Esophagus (tissue), 2 donors: ENCODE data around the gene GNG14. TPM values are rescaled to one million over a fixed set of nuclear protein-coding genes. Genes with fewer than 3 reads are reported as not detected.

Experiments
- H3K27ac ChIP-seq, 2 donors: one replicate each; pipeline ENCODE4 v1.5.1; 2013; ENCODE audit warnings: low read depth in 2 of 2, mild to moderate bottlenecking in 2 of 2, inconsistent platforms in 1 of 2, low read length in 1 of 2, moderate library complexity in 1 of 2
- H3K27me3 ChIP-seq, 2 donors: one replicate each; pipeline ENCODE4 v1.6.1; 2013; ENCODE audit warnings: low read length in 2 of 2, control low read depth in 1 of 2, mild to moderate bottlenecking in 1 of 2; ENCODE audit not compliant: insufficient read depth in 2 of 2, control insufficient read depth in 1 of 2
- H3K36me3 ChIP-seq, 2 donors: one replicate each; pipeline ENCODE4 v1.6.1; 2013; ENCODE audit warnings: low read length in 1 of 2; ENCODE audit not compliant: control insufficient read depth in 2 of 2, insufficient read depth in 2 of 2
- H3K4me1 ChIP-seq, 2 donors: one replicate each; pipeline ENCODE4 v1.6.1; 2013; ENCODE audit warnings: low read length in 1 of 2; ENCODE audit not compliant: control insufficient read depth in 2 of 2, insufficient read depth in 2 of 2
- H3K4me3 ChIP-seq, 2 donors: one replicate each; pipeline ENCODE4 v1.5.1; 2013; ENCODE audit warnings: low read length in 2 of 2, mild to moderate bottlenecking in 2 of 2, low read depth in 1 of 2, moderate library complexity in 1 of 2
- H3K9me3 ChIP-seq, 2 donors: one replicate each; pipeline ENCODE4 v1.6.1; 2013; ENCODE audit warnings: mild to moderate bottlenecking in 2 of 2, low read depth in 1 of 2, low read length in 1 of 2, moderate library complexity in 1 of 2; ENCODE audit not compliant: control insufficient read depth in 2 of 2, insufficient read depth in 1 of 2
- WGBS, 2 donors: extraction: QIAGEN DNeasy Blood & Tissue Kit; methylation state at CpG; one replicate each; pipeline ENCODE4 v1.1.7; 2013; 5-methylcytosine and 5-hydroxymethylcytosine counted together
- polyA plus RNA-seq, 2 donors: library from polyadenylated mRNA; stranded (reverse); fragments of 200-250 nt; gene quantifications; one replicate each; pipeline ENCODE4 v1.2.3, GENCODE V29; 2013
- donor health status: healthy with polysubstance abuse.
- donor health status: Bipolar disorder and iron deficiency.

GNG14 gene
- polyA plus RNA-seq, 2 donors = not detected

DNA sequence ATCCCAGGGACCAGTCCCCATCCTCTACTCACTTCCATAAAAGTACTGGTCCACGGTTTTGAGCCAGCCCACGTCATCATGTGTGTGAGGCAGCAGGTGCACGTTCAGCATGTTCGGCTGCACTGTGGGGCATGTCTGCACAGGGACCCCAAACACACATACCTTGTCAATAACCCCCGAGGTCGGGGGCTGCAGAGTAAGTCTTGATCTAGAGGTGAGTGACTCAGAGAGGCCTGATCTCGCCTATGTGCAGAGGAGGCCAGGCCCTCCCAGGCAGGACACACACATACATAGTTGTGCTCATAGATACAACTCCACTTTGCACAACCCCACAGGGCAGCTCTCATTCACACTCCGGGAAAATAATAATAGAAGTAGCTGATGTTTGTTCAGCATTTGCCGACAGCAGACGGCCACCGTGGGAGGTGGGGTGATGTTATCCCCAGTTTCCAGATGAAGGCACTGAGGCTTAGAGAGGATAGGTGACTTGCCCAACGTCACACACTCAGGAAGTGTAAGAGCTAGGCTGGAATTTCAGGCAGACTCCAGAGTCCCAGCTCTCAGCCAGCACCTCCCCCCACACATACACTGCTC, 22.0 kb upstream of the GNG14 start:
- Histone ChIP-seq H3K27ac (peak overlapping the region in 1 of 2 donors; percentile 74), H3K36me3 (peaks cover 0 to 22% of the 10 kb centered on the region in 2 donors), H3K4me1 (peaks cover 21 to 25% of the 10 kb centered on the region in 2 donors), H3K9me3 (no peaks in the 10 kb centered on the region), H3K27me3 (no peaks in the 10 kb centered on the region), H3K4me3 (peak overlapping the region; percentile 88 to 92)
- WGBS, 2 donors = 33 to 37% methylated on average over 12 of the region's 12 CpGs

GRCh38 chr19:12666265-12667048, 21.3 kb upstream of the GNG14 start, which contains the start of the genes MAN2B1 and WDR83:
Gene MAN2B1 (minus strand): TSS chr19:12666742. CDS start chr19:12666701, 41 bp downstream.
Gene WDR83 (plus strand): TSS chr19:12666807. CDS start chr19:12669791, 2,984 bp downstream.
- WGBS, 2 donors = 1 to 2% methylated on average over 43 to 46 of the region's 46 CpGs
- H3K4me3 ChIP-seq = peak within 1 kb of the TSS; percentile 88 to 92
- H3K4me1 ChIP-seq = peaks cover 21 to 25% of the 10 kb centered on the region in 2 donors
- no peaks in the 10 kb centered on the region for H3K27me3 ChIP-seq
- H3K27ac ChIP-seq = peak within 1 kb of the TSS; percentile 67 to 74
- H3K9me3 ChIP-seq = no peaks in the 10 kb centered on the region
- H3K36me3 ChIP-seq = peaks cover 0 to 17% of the 10 kb centered on the region in 2 donors

DNA sequence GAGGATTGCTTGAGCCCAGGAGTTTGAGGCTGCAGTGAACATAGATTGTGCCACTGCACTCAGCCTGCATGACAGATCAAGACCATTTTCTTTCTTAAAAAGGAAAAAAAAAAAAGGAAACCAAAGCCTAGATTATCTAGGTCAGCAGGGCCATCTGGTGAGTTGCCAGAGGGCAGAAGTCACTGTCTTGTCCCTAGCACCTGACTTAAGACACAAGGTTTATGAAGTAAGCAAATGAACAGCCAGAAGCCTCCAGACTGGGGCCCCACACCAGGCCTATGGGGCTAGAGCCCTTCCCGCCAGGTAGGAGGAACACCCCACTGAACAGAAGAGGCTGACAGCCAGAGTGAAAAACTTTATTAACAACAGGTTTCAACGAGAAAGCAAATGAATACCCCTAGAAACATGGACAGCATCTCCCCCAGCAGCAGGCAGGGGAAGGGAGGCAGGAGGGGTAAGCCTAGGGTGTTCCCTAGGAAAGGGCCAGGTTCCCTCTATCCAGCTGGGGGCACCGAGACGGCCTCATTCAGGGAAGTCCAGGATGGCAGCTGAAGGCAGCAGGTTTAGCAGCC, 20.0 kb upstream of the GNG14 start:
- Histone ChIP-seq H3K9me3 (no peaks in the 10 kb centered on the region), H3K4me3 (no peak overlapping the region), H3K27ac (peak overlapping the region in 1 of 2 donors; percentile 36), H3K27me3 (no peaks in the 10 kb centered on the region), H3K4me1 (peaks cover 21 to 25% of the 10 kb centered on the region in 2 donors), H3K36me3 (peaks cover 0 to 19% of the 10 kb centered on the region in 2 donors)
- 74 to 85% methylated on average over 4 of the region's 4 CpGs for WGBS, 2 donors

DNA sequence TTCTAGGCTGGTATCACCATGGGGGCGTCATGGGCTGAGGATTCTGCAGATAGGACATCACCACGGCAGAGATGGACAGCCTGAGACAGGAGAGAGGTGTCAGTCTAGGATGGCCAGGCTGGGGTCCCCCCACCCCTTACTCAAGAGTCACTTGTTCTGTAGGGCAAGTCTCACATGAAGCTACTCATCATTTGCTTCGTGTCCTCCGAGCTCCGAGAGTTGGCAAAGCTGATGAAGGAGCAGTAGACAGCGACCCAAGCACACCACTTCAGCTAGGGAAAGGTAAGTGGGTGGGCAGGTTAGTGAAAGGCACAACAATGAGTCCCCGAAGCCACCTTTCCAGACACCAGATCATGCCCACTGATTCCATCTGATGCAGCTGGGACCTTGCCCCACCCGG, 19.5 kb upstream of the GNG14 start:
- H3K4me3 ChIP-seq = peak overlapping the region; percentile 75 to 90
- H3K36me3 ChIP-seq = peaks cover 0 to 19% of the 10 kb centered on the region in 2 donors
- peaks cover 21 to 25% of the 10 kb centered on the region in 2 donors for H3K4me1 ChIP-seq
- H3K27ac ChIP-seq = peak overlapping the region in 1 of 2 donors; percentile 96
- no peaks in the 10 kb centered on the region for H3K27me3 ChIP-seq
- WGBS, 2 donors = 62 to 67% methylated on average over 8 of the region's 8 CpGs
- no peaks in the 10 kb centered on the region for H3K9me3 ChIP-seq

DNA sequence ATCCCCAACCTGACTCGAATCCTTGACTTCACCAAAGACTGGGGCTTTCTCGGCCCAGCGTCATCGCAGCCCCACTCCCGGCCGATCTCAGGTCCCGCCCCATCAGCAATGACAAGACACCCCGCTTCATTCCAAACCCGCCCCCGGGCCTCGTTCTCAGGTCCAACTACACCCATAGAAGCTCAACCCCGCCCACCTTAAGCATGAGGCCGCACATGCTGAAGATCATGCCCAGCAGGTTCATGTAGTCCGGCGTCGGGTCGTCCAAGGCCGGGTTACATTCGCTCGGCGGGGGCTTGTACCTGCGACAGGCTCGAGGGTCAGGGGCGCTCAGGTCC, 18.9 kb upstream of the GNG14 start:
- H3K27me3 ChIP-seq = no peaks in the 10 kb centered on the region
- peak overlapping the region; percentile 75 to 90 for H3K4me3 ChIP-seq
- WGBS, 2 donors = 0 to 1% methylated on average over 24 of the region's 24 CpGs
- peaks cover 0 to 17% of the 10 kb centered on the region in 2 donors for H3K36me3 ChIP-seq
- peaks cover 21 to 25% of the 10 kb centered on the region in 2 donors for H3K4me1 ChIP-seq
- no peaks in the 10 kb centered on the region for H3K9me3 ChIP-seq
- H3K27ac ChIP-seq = peak overlapping the region; percentile 95 to 96

- H3K4me1 ChIP-seq = peaks cover 21 to 25% of the 10 kb centered on the region in 2 donors
- no peaks in the 10 kb centered on the region for H3K9me3 ChIP-seq
- WGBS, 2 donors = 0% methylated on average over 64 of the region's 64 CpGs
- no peaks in the 10 kb centered on the region for H3K27me3 ChIP-seq
- H3K4me3 ChIP-seq = peak overlapping the region; percentile 75 to 90
- peaks cover 6 to 20% of the 10 kb centered on the region in 2 donors for H3K36me3 ChIP-seq
- H3K27ac ChIP-seq = peak overlapping the region; percentile 95 to 96
Observed at GRCh38 chr19:12669270-12670158, 18.3 kb upstream of the GNG14 start.

- peak overlapping the region; percentile 75 to 90 for H3K4me3 ChIP-seq
- peaks cover 7 to 20% of the 10 kb centered on the region in 2 donors for H3K36me3 ChIP-seq
- no peaks in the 10 kb centered on the region for H3K9me3 ChIP-seq
- H3K27ac ChIP-seq = peak overlapping the region; percentile 95 to 96
- 36 to 37% methylated on average over 25 to 26 of the region's 26 CpGs for WGBS, 2 donors
- no peaks in the 10 kb centered on the region for H3K27me3 ChIP-seq
- peaks cover 21 to 25% of the 10 kb centered on the region in 2 donors for H3K4me1 ChIP-seq
Observed at GRCh38 chr19:12670159-12670928, 17.5 kb upstream of the GNG14 start.

DNA sequence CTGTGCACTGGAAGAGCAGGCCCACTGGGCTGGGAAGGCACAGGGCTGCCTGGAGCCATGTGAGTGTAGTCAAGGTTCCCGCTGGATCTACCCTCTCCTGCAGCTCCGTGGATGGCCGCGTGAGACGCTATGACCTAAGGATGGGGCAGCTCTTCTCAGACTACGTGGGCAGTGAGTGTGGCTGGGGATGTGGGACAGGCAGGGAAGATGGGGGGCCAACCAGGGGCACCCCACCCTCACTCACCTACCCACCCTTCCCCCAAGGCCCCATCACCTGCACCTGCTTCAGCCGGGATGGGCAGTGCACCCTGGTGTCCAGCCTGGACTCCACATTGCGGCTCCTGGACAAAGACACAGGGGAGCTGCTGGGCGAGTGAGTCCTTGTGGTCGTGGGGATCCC, 15.1 kb upstream of the GNG14 start:
- peaks cover 14 to 21% of the 10 kb centered on the region in 2 donors for H3K4me1 ChIP-seq
- 76 to 80% methylated on average over 10 of the region's 10 CpGs for WGBS, 2 donors
- H3K36me3 ChIP-seq = peaks cover 11 to 36% of the 10 kb centered on the region in 2 donors
- H3K27me3 ChIP-seq = no peaks in the 10 kb centered on the region
- H3K27ac ChIP-seq = peak overlapping the region in 1 of 2 donors; percentile 13
- H3K4me3 ChIP-seq = no peak overlapping the region
- no peaks in the 10 kb centered on the region for H3K9me3 ChIP-seq
